Measurements from ENCODE around the gene SDC1. TPM values are rescaled to one million over a fixed set of nuclear protein-coding genes. Genes with fewer than 3 reads are reported as not detected.

The SDC1 gene
- total RNA-seq, 1 donor from 2014 or later, result 74.3 TPM

DNA sequence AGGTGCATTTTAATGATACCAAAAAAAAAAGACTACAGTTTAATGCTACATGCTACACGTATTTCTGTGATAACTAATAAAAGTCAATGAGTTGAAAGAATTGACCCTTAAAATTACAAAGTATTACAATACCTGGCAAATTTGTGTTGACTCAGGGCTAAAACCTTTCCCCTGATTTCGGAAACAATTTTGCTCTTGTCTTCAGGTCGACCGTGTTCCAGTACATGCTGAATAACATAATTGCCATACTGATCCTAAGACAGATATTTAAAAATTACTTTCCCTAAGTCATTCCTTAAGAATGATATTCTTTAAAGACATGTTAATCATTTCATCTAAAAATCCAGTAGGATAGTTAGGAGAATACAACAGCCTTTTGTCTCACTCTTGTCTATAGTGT lies 29.8 kb upstream of the SDC1 start:
- TF ChIP-seq EZH2 (IDR thresholded peaks at IDR 0.05; ENCODE audit: insufficient read depth, low read length), result no peak
- TF ChIP-seq CTCF (IDR thresholded peaks at IDR 0.05; ENCODE audit: insufficient read depth, low read depth, low read length), result no peak
- H3K27me3 ChIP-seq (ENCODE audit: insufficient read depth, low read length), result no peaks in the 10 kb centered on the region
- no peaks in the 10 kb centered on the region for H3K79me2 ChIP-seq (ENCODE audit: insufficient read depth, low read length)
- H3K36me3 ChIP-seq (ENCODE audit: insufficient read depth, low read length), result peaks cover 42% of the 10 kb centered on the region
- H4K20me1 ChIP-seq (ENCODE audit: insufficient read depth, low read length), result peaks cover 3% of the 10 kb centered on the region
- no peak overlapping the region for H3K27ac Mint-ChIP-seq (ENCODE audit: unreplicated experiment)
- no peaks in the 10 kb centered on the region for H3K9me3 ChIP-seq (ENCODE audit: insufficient read depth, low read depth, low read length)
- no peak for DNase-seq (ENCODE audit: low read depth)
- no peak for FAIRE-seq
- no peak overlapping the region for H3K4me3 ChIP-seq (ENCODE audit: insufficient read depth, low read depth, low read length)
- H3K27me3 Mint-ChIP-seq (ENCODE audit: low read depth, unreplicated experiment), result no peaks in the 10 kb centered on the region
- H3K36me3 Mint-ChIP-seq (ENCODE audit: low read depth, unreplicated experiment), result peaks cover 10% of the 10 kb centered on the region
- no peaks in the 10 kb centered on the region for H3K4me1 Mint-ChIP-seq (ENCODE audit: low read depth, unreplicated experiment)
- H3K27ac ChIP-seq (ENCODE audit: low read depth, low read length), result no peak overlapping the region
- no peak overlapping the region for H3K4me2 ChIP-seq (ENCODE audit: low read length)
- no peak overlapping the region for H3K9ac ChIP-seq (ENCODE audit: low read length)
- H3K4me1 ChIP-seq (ENCODE audit: insufficient read depth, low read length), result no peaks in the 10 kb centered on the region
- H2AFZ ChIP-seq (ENCODE audit: low read depth, low read length), result no peak overlapping the region
- H3K9me3 Mint-ChIP-seq (ENCODE audit: unreplicated experiment), result no peaks in the 10 kb centered on the region
- no peak overlapping the region for H3K4me3 Mint-ChIP-seq (ENCODE audit: unreplicated experiment)

- DNase-seq (ENCODE audit: low read depth), result no peak
- Histone ChIP-seq H3K27me3 (ENCODE audit: insufficient read depth, low read length) (no peaks in the 10 kb centered on the region), H3K9me3 (ENCODE audit: insufficient read depth, low read depth, low read length) (no peaks in the 10 kb centered on the region), H3K4me1 (ENCODE audit: insufficient read depth, low read length) (no peaks in the 10 kb centered on the region), H3K27ac (ENCODE audit: low read depth, low read length) (no peak overlapping the region), H3K4me2 (ENCODE audit: low read length) (no peak overlapping the region), H3K9ac (ENCODE audit: low read length) (no peak overlapping the region), H3K4me3 (ENCODE audit: insufficient read depth, low read depth, low read length) (no peak overlapping the region), H4K20me1 (ENCODE audit: insufficient read depth, low read length) (peaks cover 3% of the 10 kb centered on the region), H3K79me2 (ENCODE audit: insufficient read depth, low read length) (no peaks in the 10 kb centered on the region), H2AFZ (ENCODE audit: low read depth, low read length) (no peak overlapping the region), H3K36me3 (ENCODE audit: insufficient read depth, low read length) (peaks cover 55% of the 10 kb centered on the region)
- H3K36me3 Mint-ChIP-seq (ENCODE audit: low read depth, unreplicated experiment), result peaks cover 15% of the 10 kb centered on the region
- no peaks in the 10 kb centered on the region for H3K4me1 Mint-ChIP-seq (ENCODE audit: low read depth, unreplicated experiment)
- H3K27ac Mint-ChIP-seq (ENCODE audit: unreplicated experiment), result no peak overlapping the region
- H3K4me3 Mint-ChIP-seq (ENCODE audit: unreplicated experiment), result no peak overlapping the region
- no peaks in the 10 kb centered on the region for H3K9me3 Mint-ChIP-seq (ENCODE audit: unreplicated experiment)
- no peaks in the 10 kb centered on the region for H3K27me3 Mint-ChIP-seq (ENCODE audit: low read depth, unreplicated experiment)
- TF ChIP-seq CTCF (IDR thresholded peaks at IDR 0.05; ENCODE audit: insufficient read depth, low read depth, low read length) (no peak), EZH2 (IDR thresholded peaks at IDR 0.05; ENCODE audit: insufficient read depth, low read length) (no peak)
- FAIRE-seq, result no peak
These were observed 25.5 kb upstream of the SDC1 start for GRCh38 chr2:20250436-20250835.

DNA sequence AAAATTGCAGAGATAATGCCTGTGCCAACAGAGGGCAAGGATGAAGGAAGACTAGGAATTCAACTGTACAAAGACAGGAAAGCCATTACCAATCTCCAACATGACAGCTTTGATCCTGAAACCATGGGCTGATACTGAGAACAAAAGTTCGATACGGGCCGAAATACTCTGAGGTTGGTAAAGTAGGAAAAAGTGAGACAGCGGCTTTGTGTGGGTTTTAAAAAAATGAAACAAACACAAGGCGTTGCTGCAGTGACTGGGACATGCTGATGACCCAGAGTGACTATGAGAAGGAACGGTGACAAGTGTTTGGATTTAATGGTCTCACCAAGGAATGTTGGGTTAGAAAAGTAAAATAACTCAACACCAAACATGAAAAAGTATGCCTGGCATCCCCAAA lies 24.2 kb upstream of the SDC1 start:
- H3K36me3 ChIP-seq (ENCODE audit: insufficient read depth, low read length), result peaks cover 43% of the 10 kb centered on the region
- H3K27me3 Mint-ChIP-seq (ENCODE audit: low read depth, unreplicated experiment), result no peaks in the 10 kb centered on the region
- H3K27ac Mint-ChIP-seq (ENCODE audit: unreplicated experiment), result no peak overlapping the region
- TF ChIP-seq CTCF (IDR thresholded peaks at IDR 0.05; ENCODE audit: insufficient read depth, low read depth, low read length) (no peak), EZH2 (IDR thresholded peaks at IDR 0.05; ENCODE audit: insufficient read depth, low read length) (no peak)
- H3K4me2 ChIP-seq (ENCODE audit: low read length), result no peak overlapping the region
- no peaks in the 10 kb centered on the region for H3K27me3 ChIP-seq (ENCODE audit: insufficient read depth, low read length)
- H2AFZ ChIP-seq (ENCODE audit: low read depth, low read length), result no peak overlapping the region
- peaks cover 3% of the 10 kb centered on the region for H4K20me1 ChIP-seq (ENCODE audit: insufficient read depth, low read length)
- no peak overlapping the region for H3K4me3 Mint-ChIP-seq (ENCODE audit: unreplicated experiment)
- H3K4me3 ChIP-seq (ENCODE audit: insufficient read depth, low read depth, low read length), result no peak overlapping the region
- no peaks in the 10 kb centered on the region for H3K4me1 Mint-ChIP-seq (ENCODE audit: low read depth, unreplicated experiment)
- H3K36me3 Mint-ChIP-seq (ENCODE audit: low read depth, unreplicated experiment), result peaks cover 12% of the 10 kb centered on the region
- H3K79me2 ChIP-seq (ENCODE audit: insufficient read depth, low read length), result no peaks in the 10 kb centered on the region
- H3K9me3 Mint-ChIP-seq (ENCODE audit: unreplicated experiment), result no peaks in the 10 kb centered on the region
- no peak overlapping the region for H3K27ac ChIP-seq (ENCODE audit: low read depth, low read length)
- no peak overlapping the region for H3K9ac ChIP-seq (ENCODE audit: low read length)
- no peaks in the 10 kb centered on the region for H3K4me1 ChIP-seq (ENCODE audit: insufficient read depth, low read length)
- no peak for DNase-seq (ENCODE audit: low read depth)
- no peak for FAIRE-seq
- no peaks in the 10 kb centered on the region for H3K9me3 ChIP-seq (ENCODE audit: insufficient read depth, low read depth, low read length)

Data from astrocyte (in vitro differentiated cells and primary cell).